ENCODE results near the gene TCEANC. TPM values are rescaled to one million over a fixed set of nuclear protein-coding genes. Genes with fewer than 3 reads are reported as not detected.

TCEANC gene
- total RNA-seq, 1 experiment from 2014 or later = 4.0 TPM

Other genes starting within 250 kb of the TCEANC start
- gene EGFL6, start 83.5 kb upstream of the TCEANC start, total RNA-seq (2022) = not detected in 2 replicates
- gene RAB9A, start 36.0 kb downstream of the TCEANC start, total RNA-seq (2022) = 28.0 and 32.3 TPM in 2 replicates
- gene TRAPPC2, start 81.5 kb downstream of the TCEANC start, total RNA-seq (2022) = 16.5 and 21.7 TPM in 2 replicates
- gene OFD1, start 81.6 kb downstream of the TCEANC start, total RNA-seq (2022) = 44.3 and 44.8 TPM in 2 replicates
- gene GPM6B, start 164.0 kb downstream of the TCEANC start, total RNA-seq (2022) = 6.9 and 16.3 TPM in 2 replicates

Measured in MCF 10A (cell line).